Smooth muscle cell of the pulmonary artery (primary cell): ENCODE data around the gene KDM1B. TPM values are rescaled to one million over a fixed set of nuclear protein-coding genes. Genes with fewer than 3 reads are reported as not detected.

ENCODE experiments used
- total RNA-seq: library from RNA; depleted of rRNA; stranded (reverse); fragments of >200 nt; gene quantifications from 2 replicates; pipeline ENCODE4 v1.2.3, GENCODE V29; 2014

Gene KDM1B, protein sequence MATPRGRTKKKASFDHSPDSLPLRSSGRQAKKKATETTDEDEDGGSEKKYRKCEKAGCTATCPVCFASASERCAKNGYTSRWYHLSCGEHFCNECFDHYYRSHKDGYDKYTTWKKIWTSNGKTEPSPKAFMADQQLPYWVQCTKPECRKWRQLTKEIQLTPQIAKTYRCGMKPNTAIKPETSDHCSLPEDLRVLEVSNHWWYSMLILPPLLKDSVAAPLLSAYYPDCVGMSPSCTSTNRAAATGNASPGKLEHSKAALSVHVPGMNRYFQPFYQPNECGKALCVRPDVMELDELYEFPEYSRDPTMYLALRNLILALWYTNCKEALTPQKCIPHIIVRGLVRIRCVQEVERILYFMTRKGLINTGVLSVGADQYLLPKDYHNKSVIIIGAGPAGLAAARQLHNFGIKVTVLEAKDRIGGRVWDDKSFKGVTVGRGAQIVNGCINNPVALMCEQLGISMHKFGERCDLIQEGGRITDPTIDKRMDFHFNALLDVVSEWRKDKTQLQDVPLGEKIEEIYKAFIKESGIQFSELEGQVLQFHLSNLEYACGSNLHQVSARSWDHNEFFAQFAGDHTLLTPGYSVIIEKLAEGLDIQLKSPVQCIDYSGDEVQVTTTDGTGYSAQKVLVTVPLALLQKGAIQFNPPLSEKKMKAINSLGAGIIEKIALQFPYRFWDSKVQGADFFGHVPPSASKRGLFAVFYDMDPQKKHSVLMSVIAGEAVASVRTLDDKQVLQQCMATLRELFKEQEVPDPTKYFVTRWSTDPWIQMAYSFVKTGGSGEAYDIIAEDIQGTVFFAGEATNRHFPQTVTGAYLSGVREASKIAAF
- total RNA-seq: 26.7 and 33.7 TPM in 2 replicates

DNA sequence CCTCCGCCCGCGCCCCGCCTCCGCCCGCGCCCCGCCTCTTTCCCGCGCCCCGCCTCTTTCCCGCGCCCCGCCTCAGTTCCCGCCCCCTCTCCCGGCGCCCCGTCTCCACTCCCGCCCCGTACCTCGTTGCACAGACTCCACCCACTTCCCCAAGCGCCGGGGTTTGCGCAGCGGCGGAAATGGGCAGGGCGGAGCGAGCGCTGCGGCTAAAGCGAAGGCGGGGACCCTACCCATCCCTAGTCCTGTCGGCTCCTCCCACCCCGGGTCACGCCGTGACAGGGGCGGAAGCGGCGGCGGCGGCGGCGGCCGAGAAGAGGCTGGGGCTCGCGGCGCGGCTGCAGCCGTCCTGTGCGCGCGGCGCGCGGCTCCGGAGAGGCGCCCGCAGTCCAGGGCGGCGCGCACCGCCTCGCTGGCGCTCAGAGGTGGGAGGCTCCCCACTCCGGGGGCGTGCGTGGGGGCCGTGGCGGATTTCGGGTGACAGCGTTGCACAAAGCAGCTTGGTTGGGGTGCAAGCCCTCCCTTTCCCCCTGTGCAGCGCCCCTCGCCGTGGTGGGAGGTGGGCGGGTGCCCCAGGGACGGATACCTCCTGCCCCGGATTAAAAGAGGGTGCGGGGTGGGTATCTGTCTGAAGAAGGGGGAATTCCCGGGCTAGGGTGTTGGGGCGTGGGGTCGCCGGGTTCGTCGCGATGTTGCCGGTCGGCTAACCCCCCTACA is at the start of gene KDM1B:
KDM1B (plus strand) TSS at position 273 of the 714 bp plus-strand sequence. CDS start 4,474 bp downstream, outside the sequence.

GRCh38 chr6:18122128-18123093 is 32.8 kb upstream of the KDM1B start, which contains the start of gene NHLRC1:
NHLRC1 (minus strand) TSS chr6:18122677; CDS start chr6:18122606, 71 bp downstream.

DNA sequence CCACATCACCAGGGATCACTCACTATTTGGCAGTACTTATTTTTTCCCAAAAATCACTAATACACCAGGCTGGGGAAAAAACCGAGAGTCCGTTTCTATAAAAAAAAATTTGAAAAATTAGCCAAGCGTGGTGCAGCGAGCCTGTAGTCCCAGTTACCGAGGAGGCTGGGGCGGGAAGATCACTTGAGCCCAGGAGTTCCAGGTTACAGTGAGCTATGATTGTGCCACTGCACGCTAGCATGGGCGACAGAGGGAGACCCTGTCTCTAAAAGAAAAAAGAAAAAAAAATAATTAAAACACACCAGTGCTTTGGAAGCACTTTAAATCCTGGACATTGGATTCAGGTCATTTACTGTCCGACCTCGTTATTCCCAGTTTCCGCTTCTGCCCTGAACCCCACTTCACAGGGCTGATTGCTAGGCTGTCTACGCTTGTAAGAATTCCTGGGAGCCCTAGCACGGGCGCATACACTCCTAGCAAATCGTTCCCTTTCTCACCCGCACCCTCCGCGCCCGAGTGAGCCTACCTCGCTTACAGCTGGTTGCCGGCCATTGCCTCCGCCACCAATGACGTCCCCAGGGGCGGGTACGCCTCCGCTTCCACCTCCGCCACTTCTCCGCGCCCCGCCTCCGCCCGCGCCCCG is 594 bp upstream of the KDM1B start, which contains the start of gene TPMT:
TPMT (minus strand) TSS at position 571 of the 643 bp plus-strand sequence. CDS start 5,950 bp downstream, outside the sequence.

DNA sequence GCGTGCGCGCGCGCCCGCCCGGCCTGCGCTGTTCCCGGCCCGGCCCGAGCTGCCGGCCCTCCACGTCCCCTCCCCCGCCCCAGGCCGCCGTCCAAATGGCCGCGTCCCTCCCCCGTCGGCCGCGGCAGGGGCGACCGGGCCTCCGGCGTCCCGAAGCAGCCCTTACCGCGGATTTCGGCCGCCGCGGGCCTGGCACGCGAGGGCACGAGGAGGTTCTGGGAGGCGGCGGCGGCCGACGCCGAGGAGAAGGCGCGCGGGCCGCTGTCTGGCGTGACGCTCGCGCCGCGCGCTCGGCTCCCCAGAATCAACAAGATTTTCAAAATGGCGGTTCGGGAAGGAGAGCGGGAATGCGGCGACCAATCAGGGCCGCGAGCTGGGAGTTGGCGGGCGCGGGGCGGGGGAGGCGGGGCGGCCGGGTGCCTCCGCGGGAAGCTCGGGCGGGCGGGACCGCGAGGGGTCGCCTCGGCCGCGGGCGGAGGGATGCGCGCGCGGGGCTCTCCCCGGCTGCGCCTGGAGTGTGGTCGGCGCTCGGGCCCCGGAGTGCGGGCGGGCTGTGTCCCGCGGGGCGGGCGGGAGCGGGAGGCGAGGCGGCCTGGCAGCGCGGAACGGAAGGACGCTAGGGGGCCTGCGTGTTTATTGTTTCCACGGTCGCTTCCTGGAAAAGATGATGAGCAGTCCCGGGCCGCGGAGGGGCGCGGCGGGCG is 109.1 kb downstream of the KDM1B start, which contains the start of gene DEK:
DEK (minus strand) TSS at position 312 of the 704 bp plus-strand sequence. CDS start 543 bp downstream, outside the sequence.

Other genes starting within 250 kb of the KDM1B start
- gene KIF13A, start 167.8 kb upstream of the KDM1B start, total RNA-seq: 88.7 and 91.5 TPM in 2 replicates
- gene NHLRC1, start 32.7 kb upstream of the KDM1B start, total RNA-seq: 2.6 and 2.9 TPM in 2 replicates
- 11.6 and 13.9 TPM in 2 replicates for gene TPMT, start 345 bp upstream of the KDM1B start, total RNA-seq
- 34.5 and 55.5 TPM in 2 replicates for gene DEK, start 109.1 kb downstream of the KDM1B start, total RNA-seq
- 1.2 and 2.7 TPM in 2 replicates for gene RNF144B, start 231.9 kb downstream of the KDM1B start, total RNA-seq